Measurements from ENCODE around the gene EIF4EBP3. TPM values are rescaled to one million over a fixed set of nuclear protein-coding genes. Genes with fewer than 3 reads are reported as not detected.

The EIF4EBP3 gene
- total RNA-seq, 1 experiment from 2014 or later, result 4.0 TPM

GRCh38 chr5:140551872-140552271, 4.4 kb downstream of the EIF4EBP3 start:
- DNase-seq, result no peak
- Histone ChIP-seq H3K27me3 (no peaks in the 10 kb centered on the region), H3K4me3 (no peak overlapping the region), H3K36me3 (peaks cover 73% of the 10 kb centered on the region), H3K9me3 (no peaks in the 10 kb centered on the region)

GRCh38 chr5:140553657-140554056, 6.2 kb downstream of the EIF4EBP3 start:
- no peak for DNase-seq
- H3K36me3 ChIP-seq, result peaks cover 76% of the 10 kb centered on the region
- no peak overlapping the region for H3K4me3 ChIP-seq
- no peaks in the 10 kb centered on the region for H3K27me3 ChIP-seq
- H3K9me3 ChIP-seq, result no peaks in the 10 kb centered on the region

- no peak for DNase-seq
- no peak overlapping the region for H3K4me3 ChIP-seq
- H3K27me3 ChIP-seq, result no peaks in the 10 kb centered on the region
- H3K36me3 ChIP-seq, result peaks cover 68% of the 10 kb centered on the region
- no peaks in the 10 kb centered on the region for H3K9me3 ChIP-seq
Observed at GRCh38 chr5:140554454-140554853, 7.0 kb downstream of the EIF4EBP3 start.

- DNase-seq, result no peak
- H3K27me3 ChIP-seq, result no peaks in the 10 kb centered on the region
- H3K36me3 ChIP-seq, result peaks cover 56% of the 10 kb centered on the region
- no peaks in the 10 kb centered on the region for H3K9me3 ChIP-seq
- peak overlapping the region; percentile 90 for H3K4me3 ChIP-seq
Observed at GRCh38 chr5:140555747-140556312, 8.4 kb downstream of the EIF4EBP3 start.

GRCh38 chr5:140556438-140556837, 9.0 kb downstream of the EIF4EBP3 start:
- Histone ChIP-seq H3K9me3 (no peaks in the 10 kb centered on the region), H3K27me3 (no peaks in the 10 kb centered on the region), H3K4me3 (peak overlapping the region; percentile 90), H3K36me3 (peaks cover 50% of the 10 kb centered on the region)
- no peak for DNase-seq

GRCh38 chr5:140557136-140557805, 9.8 kb downstream of the EIF4EBP3 start, which contains the start of gene SRA1:
TSS of gene SRA1 (minus strand) at chr5:140557473. CDS start at chr5:140557452, 21 bp downstream.
- Histone ChIP-seq H3K27me3 (no peaks in the 10 kb centered on the region), H3K36me3 (peaks cover 41% of the 10 kb centered on the region), H3K9me3 (no peaks in the 10 kb centered on the region), H3K4me3 (peak within 1 kb of the TSS; percentile 90)
- DNase-seq, result peak; percentile 96

GRCh38 chr5:140557965-140558364, 10.5 kb downstream of the EIF4EBP3 start:
- H3K4me3 ChIP-seq, result peak overlapping the region; percentile 90
- no peaks in the 10 kb centered on the region for H3K27me3 ChIP-seq
- DNase-seq, result no peak
- H3K9me3 ChIP-seq, result no peaks in the 10 kb centered on the region
- H3K36me3 ChIP-seq, result peaks cover 36% of the 10 kb centered on the region

GRCh38 chr5:140558542-140558941, 11.1 kb downstream of the EIF4EBP3 start:
- Histone ChIP-seq H3K9me3 (no peaks in the 10 kb centered on the region), H3K27me3 (no peaks in the 10 kb centered on the region), H3K4me3 (no peak overlapping the region), H3K36me3 (peaks cover 31% of the 10 kb centered on the region)
- DNase-seq, result no peak

GRCh38 chr5:140560227-140560626, 12.8 kb downstream of the EIF4EBP3 start:
- no peak overlapping the region for H3K4me3 ChIP-seq
- H3K9me3 ChIP-seq, result no peaks in the 10 kb centered on the region
- DNase-seq, result no peak
- H3K27me3 ChIP-seq, result no peaks in the 10 kb centered on the region
- peaks cover 22% of the 10 kb centered on the region for H3K36me3 ChIP-seq

GRCh38 chr5:140561753-140562523, 14.5 kb downstream of the EIF4EBP3 start:
- no peaks in the 10 kb centered on the region for H3K9me3 ChIP-seq
- peaks cover 22% of the 10 kb centered on the region for H3K36me3 ChIP-seq
- H3K27me3 ChIP-seq, result no peaks in the 10 kb centered on the region
- no peak for DNase-seq
- H3K4me3 ChIP-seq, result no peak overlapping the region

- no peaks in the 10 kb centered on the region for H3K27me3 ChIP-seq
- DNase-seq, result no peak
- H3K4me3 ChIP-seq, result peak overlapping the region; percentile 83
- H3K9me3 ChIP-seq, result no peaks in the 10 kb centered on the region
- H3K36me3 ChIP-seq, result peaks cover 33% of the 10 kb centered on the region
Observed at GRCh38 chr5:140563596-140563995, 16.1 kb downstream of the EIF4EBP3 start.

- peaks cover 38% of the 10 kb centered on the region for H3K36me3 ChIP-seq
- H3K27me3 ChIP-seq, result no peaks in the 10 kb centered on the region
- peak within 1 kb of the TSS; percentile 83 for H3K4me3 ChIP-seq
- no peaks in the 10 kb centered on the region for H3K9me3 ChIP-seq
- peak; percentile 99 for DNase-seq
Observed at GRCh38 chr5:140564196-140565023, 16.9 kb downstream of the EIF4EBP3 start, which contains the start of the genes APBB3 and SLC35A4. TSS of gene APBB3 (minus strand) at chr5:140564598. CDS start at chr5:140564245, 353 bp downstream. TSS of gene SLC35A4 (plus strand) at chr5:140564828. CDS start at chr5:140567170, 2,342 bp downstream.

- Histone ChIP-seq H3K27me3 (no peaks in the 10 kb centered on the region), H3K36me3 (peaks cover 40% of the 10 kb centered on the region)
- DNase-seq, result no peak
Observed at GRCh38 chr5:140565024-140565779, 17.7 kb downstream of the EIF4EBP3 start.

GRCh38 chr5:140565780-140566095, 18.3 kb downstream of the EIF4EBP3 start:
- Histone ChIP-seq H3K27me3 (no peaks in the 10 kb centered on the region), H3K4me3 (peak overlapping the region; percentile 83), H3K9me3 (no peaks in the 10 kb centered on the region), H3K36me3 (peaks cover 43% of the 10 kb centered on the region)
- peak; percentile 31 for DNase-seq

More at GRCh38 chr5:140565024-140565779, 17.7 kb downstream of the EIF4EBP3 start:
- peak overlapping the region; percentile 83 for H3K4me3 ChIP-seq
- no peaks in the 10 kb centered on the region for H3K9me3 ChIP-seq

GRCh38 chr5:140566665-140567064, 19.2 kb downstream of the EIF4EBP3 start:
- Histone ChIP-seq H3K36me3 (peaks cover 43% of the 10 kb centered on the region), H3K9me3 (no peaks in the 10 kb centered on the region), H3K4me3 (no peak overlapping the region), H3K27me3 (no peaks in the 10 kb centered on the region)
- no peak for DNase-seq

Data from MG63 (cell line).